ENCODE data around the gene EDEM1.

DNA sequence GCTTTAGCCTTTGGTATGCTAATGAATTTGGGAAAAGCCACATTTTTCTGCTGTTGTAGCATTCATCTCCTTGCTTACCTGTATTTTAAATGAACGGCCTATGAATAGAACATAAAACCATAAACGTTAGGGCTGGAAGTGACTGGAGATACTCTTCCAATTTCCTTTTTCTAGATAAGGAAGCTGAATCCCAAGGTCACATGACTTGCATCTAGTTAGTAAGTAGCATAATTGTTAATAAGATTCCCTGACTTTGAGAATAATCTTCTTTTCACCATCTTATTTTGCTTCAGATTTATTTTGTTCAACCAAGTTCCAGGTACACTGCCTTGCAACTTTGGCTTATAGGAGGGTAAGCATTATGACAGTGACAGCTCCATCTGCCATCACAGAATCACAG lies 20.7 kb upstream of the EDEM1 start:
- TF ChIP-seq, protein P1, sequence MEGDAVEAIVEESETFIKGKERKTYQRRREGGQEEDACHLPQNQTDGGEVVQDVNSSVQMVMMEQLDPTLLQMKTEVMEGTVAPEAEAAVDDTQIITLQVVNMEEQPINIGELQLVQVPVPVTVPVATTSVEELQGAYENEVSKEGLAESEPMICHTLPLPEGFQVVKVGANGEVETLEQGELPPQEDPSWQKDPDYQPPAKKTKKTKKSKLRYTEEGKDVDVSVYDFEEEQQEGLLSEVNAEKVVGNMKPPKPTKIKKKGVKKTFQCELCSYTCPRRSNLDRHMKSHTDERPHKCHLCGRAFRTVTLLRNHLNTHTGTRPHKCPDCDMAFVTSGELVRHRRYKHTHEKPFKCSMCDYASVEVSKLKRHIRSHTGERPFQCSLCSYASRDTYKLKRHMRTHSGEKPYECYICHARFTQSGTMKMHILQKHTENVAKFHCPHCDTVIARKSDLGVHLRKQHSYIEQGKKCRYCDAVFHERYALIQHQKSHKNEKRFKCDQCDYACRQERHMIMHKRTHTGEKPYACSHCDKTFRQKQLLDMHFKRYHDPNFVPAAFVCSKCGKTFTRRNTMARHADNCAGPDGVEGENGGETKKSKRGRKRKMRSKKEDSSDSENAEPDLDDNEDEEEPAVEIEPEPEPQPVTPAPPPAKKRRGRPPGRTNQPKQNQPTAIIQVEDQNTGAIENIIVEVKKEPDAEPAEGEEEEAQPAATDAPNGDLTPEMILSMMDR (IDR thresholded peaks at IDR 0.05; ENCODE audit: insufficient read depth, low read depth, low read length) = no peak
- TF ChIP-seq EZH2 (IDR thresholded peaks at IDR 0.05; ENCODE audit: insufficient read depth, low read length) = no peak
